HEK293 (cell line): ENCODE measurements around the gene SPATA2.

ENCODE experiments used
- CTCF ChIA-PET: fragments of 350-600 bp; formaldehyde crosslinking; extraction: SDS; loops from one replicate; lab custom pipeline; 2021; ENCODE audit warnings: antibody characterized with exemption; lab: Yijun Ruan, JAX
- POLR2A ChIA-PET: fragments of 300-600 bp; formaldehyde crosslinking; extraction: SDS; loops from one replicate; lab custom pipeline; 2020; ENCODE audit warnings: antibody characterized with exemption, inconsistent platforms; lab: Yijun Ruan, JAX
- H3K27ac ChIP-seq: fragments of 200-500 bp; sonication (Bioruptor generic); 2 replicates; pipeline ENCODE4 v1.5.1; 2014; ENCODE audit warnings: low read depth, low read length, control low read depth, inconsistent platforms; ENCODE audit errors: extremely low read depth
- H3K36me3 ChIP-seq, 2 experiments: fragments of 200-500 bp in 1 of 2; sonication (Bioruptor generic) in 1 of 2; 1 replicate in 1 of 2; 2 replicates in 1 of 2; pipeline ENCODE4 v1.5.1; 2014 to 2017; ENCODE audit warnings: inconsistent platforms in 2 of 2, low read length in 2 of 2; ENCODE audit not compliant: control insufficient read depth in 2 of 2, insufficient read depth in 1 of 2
- H3K4me1 ChIP-seq: fragments of 200-500 bp; sonication (Bioruptor generic); 2 replicates; pipeline ENCODE4 v1.5.1; 2014; ENCODE audit warnings: mild to moderate bottlenecking, low read length, inconsistent platforms; ENCODE audit not compliant: control insufficient read depth, insufficient read depth
- H3K4me3 ChIP-seq: 2 replicates; pipeline ENCODE4 v1.5.1; 2011; ENCODE audit warnings: low read depth, mild to moderate bottlenecking, control low read depth, low read length, moderate library complexity
- H3K9me3 ChIP-seq: fragments of 200-500 bp; sonication (Bioruptor generic); 2 replicates; pipeline ENCODE4 v1.5.1; 2014; ENCODE audit warnings: low read depth, low read length, inconsistent platforms; ENCODE audit not compliant: control insufficient read depth, insufficient read depth
- GFI1B ChIP-seq: fragments of 450-650 bp; formaldehyde crosslinking; IDR thresholded peaks from 2 replicates; pipeline ENCODE4 v1.5.1; 2016; ENCODE audit warnings: missing biosample characterization, missing genetic modification characterization
- KLF17 ChIP-seq: fragments of 450-650 bp; formaldehyde crosslinking; IDR thresholded peaks from 2 replicates; pipeline ENCODE4 v1.5.1; 2016; ENCODE audit warnings: missing biosample characterization, missing genetic modification characterization
- KLF9 ChIP-seq: fragments of 450-650 bp; formaldehyde crosslinking; IDR thresholded peaks from 2 replicates; pipeline ENCODE4 v1.5.1; 2016; ENCODE audit warnings: missing biosample characterization, missing genetic modification characterization, low read depth
- PRDM1 ChIP-seq: fragments of 450-650 bp; formaldehyde crosslinking; IDR thresholded peaks from 2 replicates; pipeline ENCODE4; 2016; ENCODE audit warnings: missing biosample characterization, missing genetic modification characterization
- PRDM6 ChIP-seq: fragments of 450-650 bp; formaldehyde crosslinking; IDR thresholded peaks from 2 replicates; pipeline ENCODE4 v1.5.1; 2017; ENCODE audit warnings: missing biosample characterization, missing genetic modification characterization
- ZBTB48 ChIP-seq: fragments of 450-650 bp; formaldehyde crosslinking; IDR thresholded peaks from 2 replicates; pipeline ENCODE4 v1.5.1; 2016; ENCODE audit warnings: missing biosample characterization, missing genetic modification characterization
- ZFP37 ChIP-seq: fragments of 450-650 bp; formaldehyde crosslinking; IDR thresholded peaks from 2 replicates; pipeline ENCODE4 v1.5.1; 2016; ENCODE audit warnings: missing biosample characterization, missing genetic modification characterization
- ZIC2 ChIP-seq: fragments of 450-650 bp; formaldehyde crosslinking; IDR thresholded peaks from 2 replicates; pipeline ENCODE4 v1.5.1; 2016; ENCODE audit warnings: missing biosample characterization, missing genetic modification characterization
- ZNF184 ChIP-seq: fragments of 450-650 bp; IDR thresholded peaks from 2 replicates; pipeline ENCODE4 v1.5.1; 2018; ENCODE audit warnings: missing biosample characterization, mild to moderate bottlenecking, missing genetic modification characterization
- ZNF223 ChIP-seq: fragments of 450-650 bp; formaldehyde crosslinking; IDR thresholded peaks from 2 replicates; pipeline ENCODE4 v1.5.1; 2016; ENCODE audit warnings: missing biosample characterization, missing genetic modification characterization
- ZNF239 ChIP-seq: fragments of 450-650 bp; formaldehyde crosslinking; IDR thresholded peaks from 2 replicates; pipeline ENCODE4 v1.5.1; 2016; ENCODE audit warnings: missing biosample characterization, missing genetic modification characterization
- ZNF248 ChIP-seq: fragments of 450-650 bp; formaldehyde crosslinking; IDR thresholded peaks from 2 replicates; pipeline ENCODE4 v1.5.1; 2017; ENCODE audit warnings: missing biosample characterization, missing genetic modification characterization
- ZNF341 ChIP-seq: fragments of 450-650 bp; formaldehyde crosslinking; IDR thresholded peaks from 2 replicates; pipeline ENCODE4; 2016; ENCODE audit warnings: low read depth, missing biosample characterization, missing genetic modification characterization
- ZNF350 ChIP-seq: fragments of 450-650 bp; formaldehyde crosslinking; IDR thresholded peaks from 2 replicates; pipeline ENCODE4 v1.5.0; 2017; ENCODE audit warnings: missing biosample characterization, mild to moderate bottlenecking, missing genetic modification characterization
- ZNF560 ChIP-seq: fragments of 450-650 bp; formaldehyde crosslinking; IDR thresholded peaks from 2 replicates; pipeline ENCODE4 v1.5.1; 2017; ENCODE audit warnings: missing biosample characterization, missing genetic modification characterization, borderline replicate concordance
- ZNF561 ChIP-seq: fragments of 450-650 bp; IDR thresholded peaks from 2 replicates; pipeline ENCODE4 v1.5.1; 2018; ENCODE audit warnings: missing biosample characterization, missing genetic modification characterization, borderline replicate concordance
- ZNF664 ChIP-seq: fragments of 450-650 bp; formaldehyde crosslinking; IDR thresholded peaks from 2 replicates; pipeline ENCODE4 v1.5.1; 2016; ENCODE audit warnings: missing biosample characterization, missing genetic modification characterization
- ZNF677 ChIP-seq: fragments of 450-650 bp; IDR thresholded peaks from 2 replicates; pipeline ENCODE4 v1.5.0; 2018; ENCODE audit warnings: missing biosample characterization, mild to moderate bottlenecking, missing genetic modification characterization, moderate library complexity
- ZSCAN16 ChIP-seq: fragments of 450-650 bp; formaldehyde crosslinking; IDR thresholded peaks from 2 replicates; pipeline ENCODE4 v1.5.1; 2016; ENCODE audit warnings: missing biosample characterization, missing genetic modification characterization
- TF ChIP-seq, protein P1 (sequence below): fragments of 450-650 bp; formaldehyde crosslinking; IDR thresholded peaks from 2 replicates; pipeline ENCODE4 v1.5.1; 2016; ENCODE audit warnings: missing biosample characterization, missing genetic modification characterization, borderline replicate concordance
- TF ChIP-seq, protein P2 (sequence below): fragments of 450-650 bp; formaldehyde crosslinking; IDR thresholded peaks from 2 replicates; pipeline ENCODE4 v1.5.1; 2017; ENCODE audit warnings: missing biosample characterization, missing genetic modification characterization

The SPATA2 gene

GRCh38 chr20:49945306-49945700, 30.0 kb upstream of the SPATA2 start (continued):
- TF ChIP-seq, protein P1, sequence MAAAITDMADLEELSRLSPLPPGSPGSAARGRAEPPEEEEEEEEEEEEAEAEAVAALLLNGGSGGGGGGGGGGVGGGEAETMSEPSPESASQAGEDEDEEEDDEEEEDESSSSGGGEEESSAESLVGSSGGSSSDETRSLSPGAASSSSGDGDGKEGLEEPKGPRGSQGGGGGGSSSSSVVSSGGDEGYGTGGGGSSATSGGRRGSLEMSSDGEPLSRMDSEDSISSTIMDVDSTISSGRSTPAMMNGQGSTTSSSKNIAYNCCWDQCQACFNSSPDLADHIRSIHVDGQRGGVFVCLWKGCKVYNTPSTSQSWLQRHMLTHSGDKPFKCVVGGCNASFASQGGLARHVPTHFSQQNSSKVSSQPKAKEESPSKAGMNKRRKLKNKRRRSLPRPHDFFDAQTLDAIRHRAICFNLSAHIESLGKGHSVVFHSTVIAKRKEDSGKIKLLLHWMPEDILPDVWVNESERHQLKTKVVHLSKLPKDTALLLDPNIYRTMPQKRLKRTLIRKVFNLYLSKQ (tag by site-specific recombination), result no peak
- TF ChIP-seq ZNF341 (no peak), PRDM1 (tag by site-specific recombination) (no peak), ZFP37 (no peak), ZNF677 (tag by site-specific recombination) (no peak), PRDM6 (no peak)

GRCh38 chr20:49942942-49943341, 27.6 kb upstream of the SPATA2 start:
- H3K9me3 ChIP-seq, result no peaks in the 10 kb centered on the region
- no peak overlapping the region for H3K4me3 ChIP-seq
- no peak overlapping the region for H3K27ac ChIP-seq
- POLR2A ChIA-PET, result no interaction called here
- peaks cover 29 to 79% of the 10 kb centered on the region in 2 experiments; a peak in 2 of 3 replicates for H3K36me3 ChIP-seq
- peak; percentile 88 for TF ChIP-seq ZNF664
- no peak for TF ChIP-seq ZNF239
- TF ChIP-seq, all 188 proteins: peak for 1
- CTCF ChIA-PET, result interaction anchor here (0.6 kb wide), 1 partner anchor 639 kb away, joined by 3 read pairs; no protein-coding TSS in a partner anchor
- peaks cover 4% of the 10 kb centered on the region for H3K4me1 ChIP-seq

DNA sequence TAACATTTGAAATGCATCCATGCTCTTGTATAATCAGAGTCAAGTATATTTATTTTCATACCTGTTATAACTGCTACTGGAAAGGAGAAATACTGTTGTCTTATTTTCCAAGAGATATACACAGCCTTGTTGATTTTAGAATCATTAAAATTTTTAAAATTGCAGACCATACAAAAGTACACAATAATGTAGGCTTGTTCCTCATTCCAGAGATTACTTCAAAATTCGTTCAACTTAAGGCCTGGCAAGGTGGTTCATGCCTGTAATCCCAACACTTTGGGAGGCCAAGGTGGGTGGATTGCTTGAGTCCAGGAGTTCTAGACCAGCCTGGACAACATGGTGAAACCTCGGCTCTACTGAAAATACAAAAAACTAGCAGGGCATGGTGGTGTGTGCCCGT, 27.0 kb upstream of the SPATA2 start:
- no peaks in the 10 kb centered on the region for H3K9me3 ChIP-seq
- POLR2A ChIA-PET, result no interaction called here
- H3K36me3 ChIP-seq, result peaks cover 24 to 75% of the 10 kb centered on the region in 2 experiments; a peak in 2 of 3 replicates

DNA sequence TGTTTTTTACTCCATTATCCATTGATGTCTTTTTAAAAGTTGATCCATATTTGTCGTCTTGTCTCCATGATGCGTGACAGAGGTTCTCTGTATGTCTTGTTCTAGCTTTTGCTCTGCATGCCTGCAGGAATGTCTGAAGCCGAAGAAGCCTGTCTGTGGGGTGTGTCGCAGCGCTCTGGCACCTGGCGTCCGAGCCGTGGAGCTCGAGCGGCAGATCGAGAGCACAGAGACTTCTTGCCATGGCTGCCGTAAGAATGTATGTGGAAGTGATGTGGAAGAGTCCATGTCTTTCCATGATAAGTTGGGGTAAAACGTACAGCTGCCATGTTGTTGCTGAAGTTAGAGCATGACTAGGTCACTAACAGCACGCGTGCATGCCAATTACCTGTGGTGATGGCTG, 26.1 kb upstream of the SPATA2 start:
- Histone ChIP-seq H3K4me1 (peaks cover 6% of the 10 kb centered on the region), H3K4me3 (no peak overlapping the region), H3K9me3 (no peaks in the 10 kb centered on the region), H3K27ac (no peak overlapping the region), H3K36me3 (peaks cover 24 to 68% of the 10 kb centered on the region in 2 experiments; a peak in 2 of 3 replicates)
- CTCF ChIA-PET, result interaction anchor here (0.6 to 0.8 kb wide), 2 partner anchors 144 to 647 kb away, joined by 3 to 4 read pairs; no protein-coding TSS in a partner anchor
- TF ChIP-seq, protein P2, sequence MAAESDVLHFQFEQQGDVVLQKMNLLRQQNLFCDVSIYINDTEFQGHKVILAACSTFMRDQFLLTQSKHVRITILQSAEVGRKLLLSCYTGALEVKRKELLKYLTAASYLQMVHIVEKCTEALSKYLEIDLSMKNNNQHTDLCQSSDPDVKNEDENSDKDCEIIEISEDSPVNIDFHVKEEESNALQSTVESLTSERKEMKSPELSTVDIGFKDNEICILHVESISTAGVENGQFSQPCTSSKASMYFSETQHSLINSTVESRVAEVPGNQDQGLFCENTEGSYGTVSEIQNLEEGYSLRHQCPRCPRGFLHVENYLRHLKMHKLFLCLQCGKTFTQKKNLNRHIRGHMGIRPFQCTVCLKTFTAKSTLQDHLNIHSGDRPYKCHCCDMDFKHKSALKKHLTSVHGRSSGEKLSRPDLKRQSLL (tag by site-specific recombination), result 0 out of 2 replicates have a peak, but pooled peaks have one; percentile 37
- no peak for TF ChIP-seq KLF9 (tag by site-specific recombination)
- TF ChIP-seq ZNF350 (tag by site-specific recombination), result no peak
- TF ChIP-seq, all 188 proteins: peak for 1
- POLR2A ChIA-PET, result no interaction called here

More for the DNA sequence above, 27.0 kb upstream of the SPATA2 start:
- Histone ChIP-seq H3K4me1 (peaks cover 6% of the 10 kb centered on the region), H3K4me3 (no peak overlapping the region), H3K27ac (no peak overlapping the region)
- CTCF ChIA-PET, result interaction anchor here (0.6 to 0.8 kb wide), 3 partner anchors 96 to 646 kb away, joined by 3 read pairs; no protein-coding TSS in a partner anchor
- TF ChIP-seq GFI1B (no peak), ZNF184 (tag by site-specific recombination) (no peak), ZFP37 (no peak), ZNF248 (tag by site-specific recombination) (no peak), ZSCAN16 (no peak), ZIC2 (tag by site-specific recombination) (no peak), ZNF560 (tag by site-specific recombination) (no peak), KLF17 (tag by site-specific recombination) (no peak), ZBTB48 (tag by site-specific recombination) (no peak), ZNF561 (tag by site-specific recombination) (no peak), ZNF223 (tag by site-specific recombination) (no peak)
